Glomerular visceral epithelial cell (primary cell): Measurements from ENCODE around the gene SNRPB.

Source experiments
- DNase-seq: peaks from one replicate; pipeline ENCODE4 v3.0.0-alpha.2; 2016; ENCODE audit errors: extremely low spot score

Gene SNRPB

DNA sequence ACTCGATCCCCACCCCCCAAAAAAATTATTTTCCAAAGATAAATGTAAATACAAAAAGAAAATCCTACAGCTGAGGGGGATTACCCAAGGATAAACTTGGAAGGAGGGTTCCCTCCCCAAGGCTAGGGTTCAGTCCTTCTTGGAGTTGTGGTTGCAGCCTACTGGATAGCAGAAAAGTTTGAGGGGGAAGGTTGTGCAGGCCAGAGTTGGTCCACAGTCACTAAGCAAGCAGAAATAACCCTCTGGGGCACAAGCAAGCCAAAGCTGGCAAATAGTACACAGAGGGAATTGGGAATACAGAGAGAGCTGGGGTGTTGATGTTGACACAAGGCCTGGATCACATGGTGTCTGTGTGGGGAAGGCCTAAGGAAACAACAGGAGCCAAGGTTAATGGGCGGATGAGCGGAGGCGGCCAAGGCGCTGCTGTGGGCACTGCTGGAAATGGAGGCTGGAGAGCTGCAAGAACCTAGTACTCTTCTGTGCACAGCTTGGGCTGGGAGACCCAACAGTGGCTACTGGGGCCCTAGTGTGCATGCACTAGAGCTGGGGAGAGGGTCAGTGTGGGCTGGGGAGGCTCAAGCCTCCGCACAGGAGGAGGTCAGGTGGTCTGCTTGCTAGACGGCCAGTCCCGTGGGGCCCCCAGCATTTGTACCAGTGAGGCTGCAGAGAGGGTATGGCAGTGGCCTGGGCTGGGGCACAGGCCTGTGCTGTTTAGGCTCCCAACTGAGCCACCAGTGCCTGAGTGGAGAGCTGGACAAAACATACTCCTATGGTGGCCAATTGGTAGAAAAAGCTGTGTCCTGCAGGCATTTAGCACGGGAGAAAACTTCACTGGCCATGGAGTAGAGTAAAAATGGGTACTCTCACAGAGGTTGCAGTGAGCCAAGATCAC, 5.5 kb upstream of the SNRPB start:
- no peak for DNase-seq

GRCh38 chr20:2473516-2473915, 2.9 kb upstream of the SNRPB start:
- no peak for DNase-seq

GRCh38 chr20:2469991-2470422, 582 bp downstream of the SNRPB start:
- DNase-seq, result peak; percentile 67

- DNase-seq, result no peak
Measured at GRCh38 chr20:2468581-2469407, 1.8 kb downstream of the SNRPB start.

DNA sequence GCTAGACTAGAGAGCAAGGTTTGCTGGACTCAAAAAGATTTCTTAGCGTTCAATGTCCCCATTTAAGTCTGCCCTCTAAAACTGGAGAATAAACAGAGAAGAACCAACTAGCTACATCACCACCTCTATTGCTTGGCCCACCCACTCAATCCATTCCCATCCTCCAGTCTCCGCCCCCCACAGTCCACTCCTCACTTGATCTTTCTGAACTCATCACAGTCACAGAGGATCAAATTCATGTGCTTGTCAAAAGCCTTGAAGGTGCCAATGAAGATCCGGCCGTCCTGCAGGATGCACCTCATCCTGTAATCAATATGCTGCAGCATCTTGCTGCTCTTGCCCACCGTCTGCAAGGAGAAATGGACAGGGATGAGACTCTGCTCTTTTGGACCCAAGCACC, 3.2 kb downstream of the SNRPB start:
- DNase-seq, result no peak

- no peak for DNase-seq
Measured at GRCh38 chr20:2465100-2465499, 5.5 kb downstream of the SNRPB start.

- DNase-seq, result no peak
Measured at GRCh38 chr20:2463616-2464365, 6.8 kb downstream of the SNRPB start.

DNA sequence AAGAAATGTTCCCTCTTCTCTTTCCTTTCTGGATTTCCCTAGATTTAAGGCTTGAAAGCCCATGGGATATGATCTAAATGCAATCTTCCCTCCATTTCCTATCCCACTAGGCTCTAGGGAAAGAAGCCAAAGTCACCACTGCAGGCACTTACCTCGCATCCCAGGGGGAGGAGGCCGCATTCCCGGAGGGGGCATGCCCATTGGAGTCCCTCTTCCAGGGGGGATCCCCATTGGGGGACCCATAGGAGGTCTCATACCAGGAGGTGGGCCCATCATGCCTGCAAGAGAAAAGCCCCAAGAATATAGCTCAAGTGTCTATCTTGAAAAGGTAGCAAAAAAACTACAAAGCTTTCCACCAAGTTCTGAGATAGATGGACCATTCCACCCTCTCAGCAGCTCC, 8.1 kb downstream of the SNRPB start:
- DNase-seq, result no peak

DNA sequence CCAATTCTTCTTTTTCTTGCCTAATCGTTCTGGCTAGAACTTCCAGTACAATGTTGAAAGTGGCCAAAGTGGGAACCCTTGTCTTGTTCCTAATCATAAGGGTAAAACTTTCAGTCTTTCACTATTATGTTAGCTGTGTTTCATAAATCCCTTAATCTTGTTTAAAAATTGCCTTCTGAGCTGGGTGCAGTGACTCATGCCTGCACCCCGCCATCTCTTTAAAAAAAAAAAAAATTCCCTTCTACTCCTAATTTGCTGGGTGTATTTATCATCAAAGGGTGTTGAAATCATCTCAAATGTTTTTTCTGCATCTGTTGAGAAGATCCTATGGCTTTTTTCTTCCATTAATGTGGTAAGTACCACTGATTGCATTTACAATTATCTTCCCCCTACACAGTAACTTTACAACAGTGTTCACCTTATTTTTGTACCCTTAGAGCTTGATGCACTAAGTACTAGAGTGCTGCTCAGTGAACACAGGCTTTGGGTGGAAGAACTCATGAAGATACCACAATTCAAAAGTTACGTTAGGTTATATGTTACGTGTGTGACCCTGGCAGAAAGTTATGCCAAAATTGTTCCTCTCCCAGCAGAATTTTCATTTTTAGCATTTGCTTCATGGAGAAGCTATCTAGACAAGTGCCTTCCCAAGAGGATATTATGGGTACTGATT, 9.7 kb downstream of the SNRPB start:
- no peak for DNase-seq

DNA sequence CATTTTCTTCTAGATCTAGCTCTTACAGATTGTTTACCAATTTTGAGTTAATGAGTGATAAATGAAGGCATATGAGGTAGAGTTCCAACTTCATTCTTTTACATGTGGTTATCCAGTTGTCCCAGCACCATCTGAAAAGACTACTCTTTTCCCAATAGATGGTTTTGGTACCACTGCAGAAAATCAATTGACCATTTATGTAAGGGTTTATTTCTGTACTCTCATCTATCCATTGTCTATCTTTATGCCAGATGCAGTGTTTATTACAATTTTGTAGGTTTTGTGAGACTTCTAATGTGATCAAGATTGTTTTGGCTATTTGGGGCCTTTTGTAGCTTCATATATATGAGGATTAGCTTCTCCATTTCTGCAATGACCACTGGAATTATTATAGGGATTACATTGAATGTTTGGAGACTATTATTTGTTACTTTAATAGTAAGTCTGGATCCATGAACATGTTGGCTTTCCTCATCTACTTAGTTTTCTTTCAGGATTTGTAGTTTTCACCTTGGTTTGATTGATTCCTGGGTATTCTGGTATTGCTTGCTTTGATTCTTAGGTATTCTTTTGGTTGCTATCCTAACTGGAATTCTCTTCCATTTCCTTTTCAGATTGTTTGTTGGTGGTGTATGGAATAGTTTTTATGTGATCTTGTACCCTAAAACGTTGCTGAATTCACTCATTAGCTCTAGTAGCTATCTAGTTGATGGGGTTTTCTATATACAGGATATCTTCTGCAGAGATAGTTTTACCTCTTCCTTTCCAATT, 10.4 kb downstream of the SNRPB start:
- DNase-seq, result no peak

GRCh38 chr20:2458919-2459499, 11.6 kb downstream of the SNRPB start:
- DNase-seq, result no peak

DNA sequence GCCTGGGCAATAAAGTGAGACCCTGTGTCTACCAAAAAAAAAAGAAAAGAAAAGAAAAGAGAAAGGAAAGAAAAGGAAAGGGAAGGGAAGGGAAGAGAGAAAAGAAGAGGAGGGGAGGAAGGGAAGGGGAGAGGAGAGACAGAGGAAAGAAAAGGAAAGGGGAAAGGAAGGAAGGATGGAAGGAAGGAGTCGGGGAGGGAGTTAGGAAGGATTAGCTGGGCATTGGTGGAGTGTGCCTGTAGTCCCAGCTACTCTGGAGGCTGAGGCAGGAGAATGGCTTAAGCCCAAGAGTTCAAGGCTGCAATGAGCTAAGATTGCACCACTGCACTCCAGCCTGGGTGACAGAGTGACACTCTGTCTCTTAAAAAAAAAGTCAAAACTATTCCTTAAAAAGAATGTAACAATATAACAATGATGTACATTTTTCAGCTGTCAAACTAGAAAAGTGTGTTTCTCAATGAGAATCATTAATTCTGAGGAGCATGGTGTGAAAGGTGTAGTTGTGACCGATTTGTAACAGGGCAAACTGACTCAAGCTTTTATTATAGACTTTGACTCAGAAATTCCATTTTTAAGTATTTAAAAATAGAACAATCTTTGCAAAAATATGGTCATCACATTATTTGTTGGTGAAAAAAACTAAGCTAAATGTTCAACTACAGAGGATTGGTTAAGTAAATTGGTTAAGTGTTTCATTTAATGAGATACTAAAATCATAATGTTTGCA, 14.7 kb downstream of the SNRPB start:
- no peak for DNase-seq

GRCh38 chr20:2453792-2454191, 16.8 kb downstream of the SNRPB start:
- no peak for DNase-seq

DNA sequence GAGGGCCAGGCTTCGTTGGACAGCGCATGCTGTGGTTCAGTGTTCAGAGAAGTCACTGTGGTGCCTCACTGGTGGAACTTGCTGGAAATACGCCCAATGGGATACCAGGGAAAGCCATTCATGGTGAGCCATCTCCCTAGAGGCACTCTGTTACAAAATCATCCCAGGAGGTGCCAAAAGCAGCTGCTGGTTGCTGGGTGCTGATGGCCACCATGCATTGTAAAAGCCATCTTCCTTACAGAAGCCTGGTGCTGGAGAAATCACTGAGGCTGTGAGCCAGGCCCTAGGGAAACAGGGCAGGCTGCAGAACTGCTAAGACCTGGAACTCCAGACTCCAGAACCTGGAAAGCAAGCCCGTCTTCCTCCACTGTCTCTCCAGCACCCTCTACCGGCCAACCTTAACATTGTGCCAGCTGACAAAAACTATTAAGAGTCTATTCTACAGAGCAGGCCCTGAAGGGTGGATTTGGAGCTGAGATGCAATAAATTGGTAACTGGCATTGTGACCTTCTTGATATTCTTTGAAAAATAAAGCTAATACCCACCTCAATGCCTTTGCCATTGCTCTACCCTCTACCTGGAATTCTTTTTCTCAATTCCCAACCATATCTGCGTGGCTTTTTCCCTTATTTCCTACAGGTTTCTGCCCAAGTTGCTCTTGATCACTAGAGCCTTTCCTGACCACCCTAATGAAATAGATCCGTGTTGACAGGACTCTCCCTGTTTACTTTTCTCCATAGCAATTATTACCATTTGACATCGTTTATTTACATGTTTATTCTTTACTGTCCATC, 18.5 kb downstream of the SNRPB start:
- peak; percentile 73 for DNase-seq

DNA sequence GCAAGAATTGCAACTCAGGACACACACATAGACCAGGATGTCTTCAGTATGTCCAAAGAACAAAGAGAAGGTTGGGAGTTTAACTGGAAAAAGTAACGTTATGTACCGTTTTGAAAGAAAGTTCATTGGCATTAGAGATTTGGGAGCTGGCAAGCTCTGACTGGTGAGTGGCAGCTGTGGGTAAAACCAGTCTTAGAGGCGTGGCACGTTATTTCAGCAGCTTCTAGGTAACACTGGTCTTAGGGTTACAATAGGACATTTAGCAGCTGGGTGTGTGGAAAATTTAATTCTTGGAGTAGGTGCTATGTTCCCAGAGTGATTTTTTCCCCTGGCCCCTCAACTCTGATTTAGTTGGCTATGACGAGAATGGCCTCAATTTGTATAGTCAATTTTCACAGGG, 19.2 kb downstream of the SNRPB start:
- DNase-seq, result no peak

DNA sequence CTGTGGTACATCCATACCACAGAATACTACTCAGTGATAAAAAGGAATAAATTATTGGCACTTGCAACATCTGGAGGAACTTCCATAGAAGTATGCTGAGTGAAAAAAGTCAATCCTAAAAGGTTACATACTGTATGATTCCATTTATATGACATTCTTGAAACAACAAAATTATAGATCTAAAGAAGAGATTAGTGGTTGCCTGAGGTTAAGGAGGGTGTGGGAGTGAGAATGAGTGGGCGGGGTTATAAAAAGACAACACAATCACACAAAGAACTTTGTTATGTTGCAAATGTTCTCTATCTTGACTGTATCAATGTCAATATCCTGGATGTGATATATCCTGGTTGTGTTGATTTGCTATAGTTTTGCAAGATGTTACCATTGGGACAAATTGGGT, 21.2 kb downstream of the SNRPB start:
- no peak for DNase-seq

DNA sequence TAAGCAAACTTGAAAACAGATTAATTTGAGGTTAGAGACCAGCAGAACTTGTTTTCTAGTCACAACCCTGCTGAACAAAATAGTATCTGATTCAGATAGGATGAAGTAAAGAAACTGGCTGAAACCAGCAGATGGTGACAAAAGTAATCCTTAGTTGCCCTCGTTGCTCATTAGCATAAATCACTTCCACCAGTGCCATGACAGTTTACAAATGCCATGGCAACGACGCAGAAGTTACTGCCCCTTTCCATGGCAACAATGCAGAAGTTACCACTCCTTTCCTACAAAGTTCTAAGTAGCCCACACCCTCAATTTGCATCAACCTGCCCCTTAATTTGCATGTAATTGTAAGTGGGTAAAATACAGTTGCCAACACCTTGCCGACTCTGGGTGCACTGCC, 23.7 kb downstream of the SNRPB start:
- DNase-seq, result no peak

- no peak for DNase-seq
Measured at GRCh38 chr20:2431185-2431584, 39.4 kb downstream of the SNRPB start.

GRCh38 chr20:2430538-2430937, 40.1 kb downstream of the SNRPB start:
- no peak for DNase-seq
